SU-DHL-6 (cell line): ENCODE measurements around the gene FPGS.
"Not testable (repeated sequence)": the region's sequence is repeated elsewhere in the genome, so short reads cannot be mapped to it uniquely, and the experiment has no call there.

Experiments used
- H2AFZ ChIP-seq: fragments of 200-600 bp; sonication (generic); 2 replicates; pipeline ENCODE4 v1.6.1; 2014; ENCODE audit warnings: low read depth, mild to moderate bottlenecking, moderate library complexity, mixed read lengths, antibody characterized with exemption, low read length; ENCODE audit not compliant: severe bottlenecking
- H3F3A ChIP-seq: fragments of 200-600 bp; shearing (Covaris generic); 2 replicates; pipeline ENCODE4 v1.6.0; 2016; ENCODE audit warnings: antibody characterized with exemption, mild to moderate bottlenecking; ENCODE audit not compliant: insufficient read depth
- H3K27ac ChIP-seq: fragments of 200-600 bp; sonication (generic); 2 replicates; pipeline ENCODE4 v1.5.1; 2016; ENCODE audit warnings: low read depth, mild to moderate bottlenecking, low read length, moderate library complexity, mixed read lengths
- H3K27me3 ChIP-seq: fragments of 200-600 bp; sonication (generic), shearing (Covaris generic); 2 replicates; pipeline ENCODE4 v1.6.0; 2014; ENCODE audit warnings: mild to moderate bottlenecking, low read length
- H3K36me3 ChIP-seq: fragments of 200-600 bp; sonication (generic); 2 replicates; pipeline ENCODE4 v1.6.1; 2014; ENCODE audit warnings: mild to moderate bottlenecking, low read length, mixed read lengths
- H3K4me2 ChIP-seq: fragments of 300-600, 200-600 bp; shearing (Covaris generic), sonication (generic); 2 replicates; pipeline ENCODE4 v1.6.0; 2014; ENCODE audit warnings: low read length, low read depth, mild to moderate bottlenecking; ENCODE audit not compliant: poor library complexity, severe bottlenecking
- H3K4me3 ChIP-seq: fragments of 200-600 bp; sonication (generic); 2 replicates; pipeline ENCODE4 v1.5.1; 2014; ENCODE audit warnings: antibody characterized with exemption, low read length, mild to moderate bottlenecking, mixed read lengths; ENCODE audit not compliant: insufficient read depth, poor library complexity, severe bottlenecking
- H3K79me2 ChIP-seq: fragments of 200-600 bp; sonication (generic); 2 replicates; pipeline ENCODE4 v1.6.1; 2014; ENCODE audit warnings: mild to moderate bottlenecking, low read length, moderate library complexity; ENCODE audit not compliant: insufficient read depth
- H3K9ac ChIP-seq: fragments of 200-600 bp; sonication (generic); 2 replicates; pipeline ENCODE4 v1.7.0; 2014; ENCODE audit warnings: mild to moderate bottlenecking, low read length
- H3K9me2 ChIP-seq: fragments of 200-600 bp; sonication (generic); replicated peaks from 2 replicates; pipeline ENCODE4 v1.6.1; 2014; ENCODE audit warnings: low read length; ENCODE audit not compliant: insufficient read depth
- H3K9me3 ChIP-seq: fragments of 200-600 bp; sonication (generic); 2 replicates; pipeline ENCODE4 v1.6.1; 2014; ENCODE audit warnings: low read length, mixed read lengths; ENCODE audit not compliant: insufficient read depth
- H4K20me1 ChIP-seq: fragments of 200-600 bp; sonication (generic); 2 replicates; pipeline ENCODE4 v1.6.1; 2014; ENCODE audit warnings: low read depth, mild to moderate bottlenecking, antibody characterized with exemption, low read length, moderate library complexity, mixed read lengths
- CTCF ChIP-seq: fragments of 200-600 bp; sonication (generic); IDR thresholded peaks from one replicate; pipeline ENCODE4 v1.5.1; 2017; ENCODE audit warnings: antibody characterized with exemption, mild to moderate bottlenecking, low read length, moderate library complexity; ENCODE audit not compliant: insufficient read depth, poor library complexity, severe bottlenecking
- EZH2phosphoT487 ChIP-seq: fragments of 200-600 bp; sonication (generic), shearing (Covaris generic); conservative IDR thresholded peaks from 2 replicates; pipeline ENCODE4 v1.6.1; 2018; ENCODE audit warnings: mild to moderate bottlenecking, antibody characterized with exemption, low read length, moderate library complexity, mixed read lengths

FPGS gene

GRCh38 chr9:127844821-127845359 is 42.2 kb downstream of the FPGS start:
- H3K79me2 ChIP-seq, result no peaks in the 10 kb centered on the region
- no peaks in the 10 kb centered on the region for H3K27me3 ChIP-seq
- H3K4me3 ChIP-seq, result no peak overlapping the region
- H3F3A ChIP-seq, result no peaks in the 10 kb centered on the region
- peaks cover 8% of the 10 kb centered on the region; the same call in 1 of the 2 replicates for H3K9me3 ChIP-seq
- TF ChIP-seq CTCF (no peak), EZH2phosphoT487 (no peak)
- H2AFZ ChIP-seq, result no peak overlapping the region
- no peak overlapping the region for H3K27ac ChIP-seq
- H3K4me2 ChIP-seq, result no peak overlapping the region
- H3K9ac ChIP-seq, result no peak overlapping the region
- no peaks in the 10 kb centered on the region for H4K20me1 ChIP-seq
- H3K9me2 ChIP-seq, result no peaks in the 10 kb centered on the region
- H3K36me3 ChIP-seq, result no peaks in the 10 kb centered on the region

GRCh38 chr9:127845619-127846018 is 42.9 kb downstream of the FPGS start:
- not testable (repeated sequence) for H3K79me2 ChIP-seq, H3K9me2 ChIP-seq, H3K4me2 ChIP-seq, H3K27ac ChIP-seq, H3K9me3 ChIP-seq, H3K4me3 ChIP-seq, H3F3A ChIP-seq, H3K36me3 ChIP-seq, H4K20me1 ChIP-seq, H3K9ac ChIP-seq, H2AFZ ChIP-seq, H3K27me3 ChIP-seq

DNA sequence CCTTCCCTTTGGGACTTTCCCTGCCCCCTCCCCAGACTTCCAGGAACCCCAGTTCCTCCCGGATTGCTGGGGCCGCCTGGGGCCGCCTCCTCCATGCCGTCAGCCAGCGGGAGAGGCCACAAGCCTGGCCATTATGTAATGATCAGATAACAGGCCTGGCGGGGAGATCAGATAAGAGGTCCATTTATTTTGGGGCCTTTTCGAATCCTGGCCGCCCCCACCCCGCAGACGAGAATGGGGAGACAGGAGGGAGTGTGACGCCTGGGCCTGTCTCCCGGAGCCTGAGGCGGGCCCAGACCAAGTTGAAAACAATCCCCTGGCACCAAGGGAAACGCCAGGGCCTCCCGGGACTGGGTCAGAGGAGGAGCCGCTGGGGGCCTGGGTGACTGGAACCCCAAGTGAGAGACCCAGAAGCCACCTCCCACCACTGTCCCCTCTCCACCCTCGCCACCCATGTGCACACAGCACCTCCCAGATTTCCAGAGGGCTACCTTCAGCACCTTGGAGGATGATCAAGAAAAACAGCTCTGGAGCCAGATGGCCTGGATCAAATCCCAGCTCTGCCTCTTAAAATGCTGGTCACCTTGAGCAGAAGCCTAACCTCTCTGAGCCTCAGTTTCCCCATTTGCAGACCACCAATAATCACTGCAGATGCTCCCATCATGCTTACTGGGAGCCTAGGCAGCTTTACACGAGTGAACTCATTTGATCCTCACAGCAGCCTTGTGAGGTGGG is 43.9 kb downstream of the FPGS start:
- Histone ChIP-seq H4K20me1 (no peaks in the 10 kb centered on the region), H3K27ac (no peak overlapping the region), H3K4me2 (no peak overlapping the region), H3F3A (no peaks in the 10 kb centered on the region), H3K9ac (no peak overlapping the region), H3K4me3 (no peak overlapping the region), H3K36me3 (no peaks in the 10 kb centered on the region), H3K9me3 (peaks cover 8% of the 10 kb centered on the region; the same call in 1 of the 2 replicates), H2AFZ (no peak overlapping the region), H3K79me2 (no peaks in the 10 kb centered on the region), H3K9me2 (no peaks in the 10 kb centered on the region), H3K27me3 (no peaks in the 10 kb centered on the region)
- TF ChIP-seq EZH2phosphoT487 (no peak), CTCF (no peak)

GRCh38 chr9:127847178-127847510 is 44.5 kb downstream of the FPGS start:
- TF ChIP-seq EZH2phosphoT487 (no peak), CTCF (no peak)
- Histone ChIP-seq H3K4me3 (no peak overlapping the region), H3K27me3 (no peaks in the 10 kb centered on the region), H3F3A (no peaks in the 10 kb centered on the region), H3K9me3 (peaks cover 8% of the 10 kb centered on the region; the same call in 1 of the 2 replicates), H3K9me2 (no peaks in the 10 kb centered on the region), H3K36me3 (no peaks in the 10 kb centered on the region), H3K4me2 (no peak overlapping the region), H3K27ac (no peak overlapping the region), H4K20me1 (no peaks in the 10 kb centered on the region), H3K9ac (no peak overlapping the region), H2AFZ (no peak overlapping the region), H3K79me2 (no peaks in the 10 kb centered on the region)
